Inflammatory macrophage (primary cell): ENCODE measurements around the gene AGFG1.

ENCODE experiments used
- DNase-seq, 2 donors: peaks; one replicate each; pipeline ENCODE4 v3.0.0-alpha.2; 2020 to 2022

AGFG1 gene

DNA sequence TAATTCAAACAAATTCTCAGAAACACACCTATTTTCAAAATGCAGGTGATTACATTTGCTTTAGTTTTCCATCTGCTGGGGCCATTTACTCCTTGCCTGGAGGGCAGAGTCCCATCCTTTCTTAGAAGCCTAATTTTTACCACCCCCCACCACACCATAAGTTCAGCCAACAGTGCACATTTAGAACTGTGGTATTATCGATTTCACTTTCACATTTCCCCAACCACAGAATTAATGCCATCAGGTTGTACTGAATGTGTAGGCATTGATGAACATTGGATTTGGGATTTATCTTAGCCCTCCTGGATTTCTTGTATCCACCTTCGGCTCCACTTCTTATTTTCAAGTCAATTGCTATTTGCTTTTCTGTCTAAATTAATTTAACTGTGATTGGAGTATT is 138.2 kb downstream of the AGFG1 start:
- no peak for DNase-seq
